ENCODE results near the gene KRTAP10-3.

Gene KRTAP10-3

GRCh38 chr21:44508711-44509445 is 49.7 kb downstream of the KRTAP10-3 start:
- Histone ChIP-seq H2AFZ (ENCODE audit: low read depth, low read length) (no peak overlapping the region), H3K4me2 (ENCODE audit: low read length) (no peak overlapping the region), H3K4me1 (ENCODE audit: low read length) (peaks cover 3% of the 10 kb centered on the region; the same call in 1 of the 2 replicates), H3K27me3 (ENCODE audit: low read depth, low read length) (no peaks in the 10 kb centered on the region; the same call in none of the 2 replicates), H3K36me3 (replicated peaks; ENCODE audit: low read depth, low read length) (no peaks in the 10 kb centered on the region), H4K20me1 (ENCODE audit: insufficient read depth, low read length) (no peaks in the 10 kb centered on the region), H3K9ac (ENCODE audit: low read length) (no peak overlapping the region), H3K27ac (ENCODE audit: low read length) (no peak overlapping the region), H3K4me3 (ENCODE audit: low read length) (no peak overlapping the region), H3K9me3 (ENCODE audit: insufficient read depth, low read length) (no peaks in the 10 kb centered on the region), H3K79me2 (ENCODE audit: low read length) (no peaks in the 10 kb centered on the region)
- TF ChIP-seq CTCF (IDR thresholded peaks at IDR 0.05; ENCODE audit: low read depth, low read length) (no peak), EZH2phosphoT487 (IDR thresholded peaks at IDR 0.05; ENCODE audit: low read depth) (no peak)

GRCh38 chr21:44508426-44508710 is 50.2 kb downstream of the KRTAP10-3 start:
- Histone ChIP-seq H4K20me1 (ENCODE audit: insufficient read depth, low read length) (no peaks in the 10 kb centered on the region), H3K4me1 (ENCODE audit: low read length) (peaks cover 3% of the 10 kb centered on the region; the same call in 1 of the 2 replicates), H3K27me3 (ENCODE audit: low read depth, low read length) (no peaks in the 10 kb centered on the region; the same call in none of the 2 replicates), H3K36me3 (replicated peaks; ENCODE audit: low read depth, low read length) (no peaks in the 10 kb centered on the region), H3K9me3 (ENCODE audit: insufficient read depth, low read length) (no peaks in the 10 kb centered on the region), H3K27ac (ENCODE audit: low read length) (no peak overlapping the region), H3K4me2 (ENCODE audit: low read length) (no peak overlapping the region), H3K79me2 (ENCODE audit: low read length) (no peaks in the 10 kb centered on the region), H3K9ac (ENCODE audit: low read length) (no peak overlapping the region), H2AFZ (ENCODE audit: low read depth, low read length) (no peak overlapping the region), H3K4me3 (ENCODE audit: low read length) (no peak overlapping the region)
- TF ChIP-seq CTCF (IDR thresholded peaks at IDR 0.05; ENCODE audit: low read depth, low read length) = no peak
- TF ChIP-seq EZH2phosphoT487 (IDR thresholded peaks at IDR 0.05; ENCODE audit: low read depth) = no peak
